B cell (primary cell): Measurements from ENCODE around the gene NDRG2. TPM values are rescaled to one million over a fixed set of nuclear protein-coding genes. Genes with fewer than 3 reads are reported as not detected.
A peak's percentile ranks its signal among the peaks of the same experiment; 100 is the strongest.

Source experiments
- ATAC-seq: fragments of 200-7000 bp; cut with Tn5 transposase; one replicate; pipeline ENCODE4 v1.10.0; 2021; ENCODE audit warnings: low read depth, mild to moderate bottlenecking, moderate number of reproducible peaks, moderate library complexity
- CTCF ChIA-PET: fragments of 350-600 bp; sonication (Branson Sonifier 250); formaldehyde crosslinking; loops from one replicate; lab custom pipeline; 2021; ENCODE audit warnings: antibody characterized with exemption, inconsistent platforms; lab: Charles Lee
- POLR2A ChIA-PET: fragments of 350-600 bp; sonication (Branson Sonifier 250); formaldehyde crosslinking; loops from one replicate; lab custom pipeline; 2021; ENCODE audit warnings: antibody characterized with exemption; lab: Charles Lee
- DNase-seq: peaks from one replicate; pipeline ENCODE4 v3.0.0; 2013
- H2AFZ ChIP-seq: 2 replicates; pipeline ENCODE4 v1.6.1; 2012; ENCODE audit warnings: mild to moderate bottlenecking, low read depth, low read length; ENCODE audit not compliant: insufficient read depth, poor library complexity, severe bottlenecking
- H3K27ac ChIP-seq, 2 donors: 1 replicate in 1 of 2; 2 replicates in 1 of 2; pipeline ENCODE4 v1.5.1; 2012 to 2013; ENCODE audit warnings: low read length in 2 of 2, mild to moderate bottlenecking in 2 of 2, moderate library complexity in 1 of 2
- H3K27me3 ChIP-seq, 4 experiments: fragments of 200-600 bp in 1 of 4; sonication (generic) in 1 of 4; replicated peaks in 1 of 4; 1 replicate in 2 of 4; 2 replicates in 2 of 4; pipeline versions ENCODE4 v1.6.1 to v1.7.0; 2013 to 2016; ENCODE audit warnings: low read length in 3 of 4, mild to moderate bottlenecking in 2 of 4, mixed read lengths in 1 of 4, moderate library complexity in 1 of 4; ENCODE audit not compliant: insufficient read depth in 4 of 4, control insufficient read depth in 3 of 4; ENCODE audit errors: control extremely low read depth in 1 of 4
- H3K36me3 ChIP-seq, 2 experiments: replicated peaks in 1 of 2; 1 replicate in 1 of 2; 2 replicates in 1 of 2; pipeline versions ENCODE4 v1.6.1 to v1.7.1; 2013; ENCODE audit warnings: low read length in 1 of 2; ENCODE audit not compliant: insufficient read depth in 2 of 2, control insufficient read depth in 1 of 2; ENCODE audit errors: control extremely low read depth in 1 of 2, extremely low read depth in 1 of 2
- H3K4me1 ChIP-seq, 2 donors: fragments of 200-600 bp in 1 of 2; sonication (generic) in 1 of 2; 1 replicate in 1 of 2; 2 replicates in 1 of 2; pipeline versions ENCODE4 v1.5.1 to v1.6.1; 2013 to 2017; ENCODE audit warnings: low read length in 2 of 2; ENCODE audit not compliant: control insufficient read depth in 2 of 2, insufficient read depth in 2 of 2
- H3K4me2 ChIP-seq: replicated peaks from 2 replicates; pipeline ENCODE3; 2012; ENCODE audit warnings: mild to moderate bottlenecking, low read depth, low read length; ENCODE audit not compliant: poor library complexity, severe bottlenecking
- H3K4me3 ChIP-seq, 5 experiments: fragments of 200-600 bp in 1 of 5; sonication (generic) in 1 of 5; 1 replicate in 3 of 5; 2 replicates in 2 of 5; pipeline versions ENCODE4 v1.5.1 to v1.7.0; 2011 to 2016; ENCODE audit warnings: low read length in 4 of 5, mild to moderate bottlenecking in 4 of 5, low read depth in 2 of 5, control low read depth in 1 of 5, moderate library complexity in 1 of 5; ENCODE audit not compliant: insufficient read depth in 1 of 5; ENCODE audit errors: control extremely low read depth in 1 of 5, extremely low read depth in 1 of 5
- H3K79me2 ChIP-seq: fragments of 200-600 bp; sonication (generic); one replicate; pipeline ENCODE4 v1.6.0; 2016; ENCODE audit warnings: low read length; ENCODE audit not compliant: control insufficient read depth, insufficient read depth
- H3K9ac ChIP-seq: fragments of 200-600 bp; sonication (generic); 2 replicates; pipeline ENCODE4 v1.6.1; 2017; ENCODE audit warnings: mild to moderate bottlenecking, low read length, moderate library complexity
- H3K9me3 ChIP-seq, 3 donors: one replicate each; pipeline versions ENCODE4 v1.6.1 to v1.7.1; 2013; ENCODE audit warnings: low read length in 2 of 3; ENCODE audit not compliant: control insufficient read depth in 2 of 3, insufficient read depth in 1 of 3; ENCODE audit errors: control extremely low read depth in 1 of 3
- H4K20me1 ChIP-seq: 2 replicates; pipeline ENCODE4 v1.6.0; 2012; ENCODE audit warnings: mild to moderate bottlenecking, low read length; ENCODE audit not compliant: insufficient read depth, control insufficient read depth, poor library complexity, severe bottlenecking
- H3K27ac Mint-ChIP-seq: one replicate; pipeline ENCODE4 v1.8.0; 2021; ENCODE audit warnings: mixed read lengths
- H3K27me3 Mint-ChIP-seq: one replicate; pipeline ENCODE4 v1.8.0; 2021; ENCODE audit warnings: mixed read lengths
- H3K4me1 Mint-ChIP-seq: one replicate; pipeline ENCODE4 v1.8.0; 2021; ENCODE audit warnings: mixed read lengths
- H3K4me3 Mint-ChIP-seq: one replicate; pipeline ENCODE4 v1.8.0; 2021; ENCODE audit warnings: mixed read lengths
- H3K9me3 Mint-ChIP-seq: one replicate; pipeline ENCODE4 v1.8.0; 2022; ENCODE audit warnings: mixed read lengths; ENCODE audit not compliant: insufficient read depth
- CTCF ChIP-seq: fragments of 200-600 bp; IDR thresholded peaks from one replicate; pipeline ENCODE4 v1.8.0; 2022; ENCODE audit warnings: antibody characterized with exemption, mild to moderate bottlenecking
- EZH2 ChIP-seq: IDR thresholded peaks from 2 replicates; pipeline ENCODE4 v1.6.1; 2012; ENCODE audit warnings: borderline replicate concordance, low read depth, mild to moderate bottlenecking, moderate library complexity, low read length; ENCODE audit not compliant: insufficient read depth, poor library complexity, severe bottlenecking
- WGBS: methylation state at CpG from one replicate; pipeline ENCODE4 v1.1.5; 2013; ENCODE audit warnings: missing lambda C conversion rate; ENCODE audit not compliant: insufficient coverage; 5-methylcytosine and 5-hydroxymethylcytosine counted together
- intact Hi-C: fragments of 100-400 bp; cut with micrococcal nuclease; formaldehyde crosslinking; loops from one replicate; pipeline ENCODE4 v1.10.0; 2022
- polyA plus RNA-seq: library from polyadenylated mRNA; depleted of rRNA; stranded (reverse); fragments of >200 nt; gene quantifications from 2 replicates; pipeline ENCODE4 v1.2.3, GENCODE V29; 2012
- total RNA-seq, 2 donors: library from RNA; stranded (reverse); fragments of 120-200 nt in 1 of 2; gene quantifications; 1 replicate in 1 of 2; 2 replicates in 1 of 2; pipeline versions ENCODE4 v1.2.3 to v1.2.4, GENCODE V29; 2013 to 2022

The NDRG2 gene
- total and polyA plus RNA-seq, 2 donors (not counting 1 experiment from before 2014, with no cell fraction given), result 9.5 to 11.8 TPM

- Histone ChIP-seq H3K36me3 (no peaks in the 10 kb centered on the region), H3K79me2 (no peaks in the 10 kb centered on the region), H3K27ac (no peak overlapping the region), H3K9me3 (no peaks in the 10 kb centered on the region), H4K20me1 (no peaks in the 10 kb centered on the region), H3K4me3 (no peak overlapping the region), H3K4me2 (no peak overlapping the region), H3K27me3 (peaks cover 0 to 29% (median 10%) of the 10 kb centered on the region in 4 experiments), H2AFZ (no peak overlapping the region), H3K4me1 (peaks cover 8 to 14% of the 10 kb centered on the region in 2 donors), H3K9ac (no peak overlapping the region)
- Mint-ChIP-seq H3K4me3 (no peak overlapping the region), H3K9me3 (no peaks in the 10 kb centered on the region), H3K27ac (no peak overlapping the region), H3K4me1 (peaks cover 11% of the 10 kb centered on the region), H3K27me3 (peaks cover 50% of the 10 kb centered on the region)
- no peak for ATAC-seq
- TF ChIP-seq CTCF, result no peak
- no peak for TF ChIP-seq EZH2
- intact Hi-C loops, result loop anchor here (5.0 kb wide), 2 partner anchors 291 to 361 kb away; partner anchors contain the start of gene RNASE4
- WGBS, result 80% methylated on average over 1 of the region's 3 CpGs
- ChIA-PET CTCF (interaction anchor here (1.4 to 7.2 kb wide), 7 partner anchors 10 to 292 kb away, joined by 3 to 67 read pairs (median 7); no protein-coding TSS in a partner anchor), POLR2A (no interaction called here)
- DNase-seq, result no peak
Observed at GRCh38 chr14:20973501-20973900, 51.4 kb downstream of the NDRG2 start.

- POLR2A ChIA-PET, result no interaction called here
- Mint-ChIP-seq H3K27ac (peak overlapping the region; percentile 73), H3K27me3 (peaks cover 61% of the 10 kb centered on the region)
Observed at GRCh38 chr14:20971705-20972021, 53.2 kb downstream of the NDRG2 start.

More at GRCh38 chr14:20971705-20972021, 53.2 kb downstream of the NDRG2 start:
- Mint-ChIP-seq H3K9me3 (no peaks in the 10 kb centered on the region), H3K4me1 (peaks cover 11% of the 10 kb centered on the region), H3K4me3 (peak overlapping the region; percentile 96)
- Histone ChIP-seq H3K4me1 (peaks cover 8 to 14% of the 10 kb centered on the region in 2 donors), H3K4me2 (peak overlapping the region; percentile 95), H3K9me3 (no peaks in the 10 kb centered on the region), H3K9ac (peak overlapping the region; percentile 71), H2AFZ (peak overlapping the region; percentile 94), H3K36me3 (no peaks in the 10 kb centered on the region), H4K20me1 (no peaks in the 10 kb centered on the region), H3K79me2 (no peaks in the 10 kb centered on the region), H3K27me3 (peaks cover 0 to 43% (median 10%) of the 10 kb centered on the region in 4 experiments), H3K27ac (no peak overlapping the region), H3K4me3 (peak overlapping the region in 4 of 5 experiments; percentile 62 to 76 (median 69))
- no peak for DNase-seq
- TF ChIP-seq CTCF (no peak), EZH2 (no peak)
- ATAC-seq, result no peak
- 10% methylated on average over 6 of the region's 8 CpGs for WGBS
- CTCF ChIA-PET, result interaction anchor here (0.7 to 7.2 kb wide), 24 partner anchors 11 to 644 kb away, joined by 3 to 67 read pairs (median 6); partner anchors contain the start of genes ARHGEF40, RNASE6 and SLC39A2
- intact Hi-C loops, result loop anchor here (1.0 to 5.0 kb wide), 7 partner anchors 10 to 359 kb away; partner anchors contain the start of genes METTL17, NDRG2 and RNASE4
